HCT116 (cell line): ENCODE results near the gene HIVEP1.

Experiments used
- CEBPB ChIP-seq: IDR thresholded peaks from 2 replicates; pipeline ENCODE4 v1.6.1; 2012; ENCODE audit warnings: low read depth
- EZH2 ChIP-seq: fragments of 200-600 bp; sonication (generic); IDR thresholded peaks from 2 replicates; pipeline ENCODE4 v1.6.1; 2017; ENCODE audit warnings: antibody characterized with exemption, mixed run types
- EZH2phosphoT487 ChIP-seq: fragments of 200-600 bp; IDR thresholded peaks from 2 replicates; pipeline ENCODE4 v1.6.1; 2018; ENCODE audit warnings: antibody characterized with exemption, borderline replicate concordance
- JUND ChIP-seq: IDR thresholded peaks from 2 replicates; pipeline ENCODE4 v1.6.1; 2012
- POLR2A ChIP-seq: IDR thresholded peaks from 2 replicates; pipeline ENCODE4 v1.7.0; 2011; ENCODE audit warnings: borderline replicate concordance; ENCODE audit not compliant: insufficient read depth, insufficient read length; ENCODE audit errors: extremely low read depth
- POLR2AphosphoS5 ChIP-seq: IDR thresholded peaks from 2 replicates; pipeline ENCODE4 v1.6.1; 2011; ENCODE audit warnings: mild to moderate bottlenecking, low read depth, low read length, moderate library complexity
- RAD21 ChIP-seq: IDR thresholded peaks from 2 replicates; pipeline ENCODE4 v1.6.1; 2012; ENCODE audit warnings: low read depth, mild to moderate bottlenecking
- SIN3A ChIP-seq: IDR thresholded peaks from 2 replicates; pipeline ENCODE4 v1.6.1; 2012; ENCODE audit warnings: low read depth
- YY1 ChIP-seq: IDR thresholded peaks from 2 replicates; pipeline ENCODE4 v1.6.1; 2011; ENCODE audit warnings: low read length, low read depth, moderate library complexity, mild to moderate bottlenecking; ENCODE audit not compliant: insufficient replicate concordance; ENCODE audit errors: extremely low read depth
- ZNF274 ChIP-seq: fragments of 200-500 bp; sonication (Bioruptor generic); IDR thresholded peaks from 2 replicates; pipeline ENCODE4 v1.6.1; 2014; ENCODE audit warnings: mild to moderate bottlenecking, low read depth, low read length, inconsistent platforms
- TF ChIP-seq, protein P1 (sequence below), 3 experiments: fragments of 200-600 bp in 1 of 3; sonication (generic) in 1 of 3; IDR thresholded peaks in 2 of 3; conservative IDR thresholded peaks in 1 of 3; 2 replicates each; pipeline ENCODE4 v1.5.1; 2012 to 2017; ENCODE audit warnings: low read depth in 2 of 3, low read length in 2 of 3, antibody characterized with exemption in 1 of 3, borderline replicate concordance in 1 of 3, control low read depth in 1 of 3, mild to moderate bottlenecking in 1 of 3, mixed read lengths in 1 of 3, mixed run types in 1 of 3, moderate library complexity in 1 of 3; ENCODE audit not compliant: insufficient read depth in 1 of 3
- TF ChIP-seq, protein P2 (sequence below): IDR thresholded peaks from 2 replicates; pipeline ENCODE4 v1.6.1; 2012
- TF ChIP-seq, protein P3 (sequence below): IDR thresholded peaks from 2 replicates; pipeline ENCODE4 v1.6.1; 2012; ENCODE audit warnings: low read depth

DNA sequence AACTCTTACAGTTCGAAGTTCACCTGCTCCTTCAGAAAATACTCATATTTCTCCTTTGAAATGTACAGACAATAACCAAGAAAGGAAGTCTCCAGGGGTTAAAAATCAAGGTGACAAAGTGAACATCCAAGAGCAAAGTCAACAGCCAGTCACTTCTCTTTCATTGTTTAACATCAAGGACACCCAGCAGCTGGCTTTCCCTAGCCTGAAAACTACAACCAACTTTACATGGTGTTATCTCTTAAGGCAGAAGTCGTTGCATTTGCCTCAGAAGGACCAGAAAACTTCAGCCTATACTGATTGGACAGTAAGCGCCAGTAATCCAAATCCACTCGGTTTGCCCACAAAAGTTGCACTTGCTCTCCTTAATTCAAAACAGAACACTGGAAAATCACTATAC is 113.3 kb downstream of the HIVEP1 start:
- TF ChIP-seq, protein P1, sequence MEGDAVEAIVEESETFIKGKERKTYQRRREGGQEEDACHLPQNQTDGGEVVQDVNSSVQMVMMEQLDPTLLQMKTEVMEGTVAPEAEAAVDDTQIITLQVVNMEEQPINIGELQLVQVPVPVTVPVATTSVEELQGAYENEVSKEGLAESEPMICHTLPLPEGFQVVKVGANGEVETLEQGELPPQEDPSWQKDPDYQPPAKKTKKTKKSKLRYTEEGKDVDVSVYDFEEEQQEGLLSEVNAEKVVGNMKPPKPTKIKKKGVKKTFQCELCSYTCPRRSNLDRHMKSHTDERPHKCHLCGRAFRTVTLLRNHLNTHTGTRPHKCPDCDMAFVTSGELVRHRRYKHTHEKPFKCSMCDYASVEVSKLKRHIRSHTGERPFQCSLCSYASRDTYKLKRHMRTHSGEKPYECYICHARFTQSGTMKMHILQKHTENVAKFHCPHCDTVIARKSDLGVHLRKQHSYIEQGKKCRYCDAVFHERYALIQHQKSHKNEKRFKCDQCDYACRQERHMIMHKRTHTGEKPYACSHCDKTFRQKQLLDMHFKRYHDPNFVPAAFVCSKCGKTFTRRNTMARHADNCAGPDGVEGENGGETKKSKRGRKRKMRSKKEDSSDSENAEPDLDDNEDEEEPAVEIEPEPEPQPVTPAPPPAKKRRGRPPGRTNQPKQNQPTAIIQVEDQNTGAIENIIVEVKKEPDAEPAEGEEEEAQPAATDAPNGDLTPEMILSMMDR (IDR thresholded peaks at IDR 0.05 in 2 of 3, conservative IDR thresholded peaks at IDR 0.05 in 1 of 3; ENCODE audit: borderline replicate concordance in 1 of 3, insufficient read depth in 1 of 3, low read depth in 2 of 3, low read length in 2 of 3), result no peak
- TF ChIP-seq YY1 (no peak), EZH2 (no peak), POLR2AphosphoS5 (no peak), SIN3A (no peak), POLR2A (no peak), RAD21 (no peak), JUND (no peak), CEBPB (no peak), ZNF274 (no peak), EZH2phosphoT487 (no peak)
- TF ChIP-seq, protein P2, sequence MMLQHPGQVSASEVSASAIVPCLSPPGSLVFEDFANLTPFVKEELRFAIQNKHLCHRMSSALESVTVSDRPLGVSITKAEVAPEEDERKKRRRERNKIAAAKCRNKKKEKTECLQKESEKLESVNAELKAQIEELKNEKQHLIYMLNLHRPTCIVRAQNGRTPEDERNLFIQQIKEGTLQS, result no peak
- TF ChIP-seq, protein P3, sequence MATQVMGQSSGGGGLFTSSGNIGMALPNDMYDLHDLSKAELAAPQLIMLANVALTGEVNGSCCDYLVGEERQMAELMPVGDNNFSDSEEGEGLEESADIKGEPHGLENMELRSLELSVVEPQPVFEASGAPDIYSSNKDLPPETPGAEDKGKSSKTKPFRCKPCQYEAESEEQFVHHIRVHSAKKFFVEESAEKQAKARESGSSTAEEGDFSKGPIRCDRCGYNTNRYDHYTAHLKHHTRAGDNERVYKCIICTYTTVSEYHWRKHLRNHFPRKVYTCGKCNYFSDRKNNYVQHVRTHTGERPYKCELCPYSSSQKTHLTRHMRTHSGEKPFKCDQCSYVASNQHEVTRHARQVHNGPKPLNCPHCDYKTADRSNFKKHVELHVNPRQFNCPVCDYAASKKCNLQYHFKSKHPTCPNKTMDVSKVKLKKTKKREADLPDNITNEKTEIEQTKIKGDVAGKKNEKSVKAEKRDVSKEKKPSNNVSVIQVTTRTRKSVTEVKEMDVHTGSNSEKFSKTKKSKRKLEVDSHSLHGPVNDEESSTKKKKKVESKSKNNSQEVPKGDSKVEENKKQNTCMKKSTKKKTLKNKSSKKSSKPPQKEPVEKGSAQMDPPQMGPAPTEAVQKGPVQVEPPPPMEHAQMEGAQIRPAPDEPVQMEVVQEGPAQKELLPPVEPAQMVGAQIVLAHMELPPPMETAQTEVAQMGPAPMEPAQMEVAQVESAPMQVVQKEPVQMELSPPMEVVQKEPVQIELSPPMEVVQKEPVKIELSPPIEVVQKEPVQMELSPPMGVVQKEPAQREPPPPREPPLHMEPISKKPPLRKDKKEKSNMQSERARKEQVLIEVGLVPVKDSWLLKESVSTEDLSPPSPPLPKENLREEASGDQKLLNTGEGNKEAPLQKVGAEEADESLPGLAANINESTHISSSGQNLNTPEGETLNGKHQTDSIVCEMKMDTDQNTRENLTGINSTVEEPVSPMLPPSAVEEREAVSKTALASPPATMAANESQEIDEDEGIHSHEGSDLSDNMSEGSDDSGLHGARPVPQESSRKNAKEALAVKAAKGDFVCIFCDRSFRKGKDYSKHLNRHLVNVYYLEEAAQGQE, result no peak
